ENCODE results near the gene TLR6. TPM values are rescaled to one million over a fixed set of nuclear protein-coding genes. Genes with fewer than 3 reads are reported as not detected.

Gene TLR6
- total RNA-seq, 1 donor from 2014 or later = 0.48 TPM

DNA sequence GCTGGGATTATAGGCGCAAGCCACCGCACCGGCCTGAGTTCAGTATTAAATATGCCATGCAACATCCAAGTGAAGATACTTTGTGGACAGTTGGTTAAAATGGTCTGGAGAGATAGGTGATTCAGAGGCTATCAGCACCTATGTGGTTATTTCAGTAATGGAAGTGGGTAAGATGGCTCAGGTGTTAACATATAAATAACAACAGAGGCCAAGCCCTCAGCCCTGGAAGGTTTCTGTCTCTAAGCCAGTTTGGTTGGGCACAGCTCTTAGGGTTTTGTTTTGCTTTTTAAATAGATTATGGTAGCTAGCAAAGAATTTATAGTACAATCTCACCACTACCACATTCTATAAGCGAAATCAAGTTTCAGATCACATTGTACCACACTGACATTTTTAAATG, 27.6 kb upstream of the TLR6 start:
- DNase-seq (ENCODE audit: low spot score) = no peak
- Mint-ChIP-seq H3K27me3 (ENCODE audit: low read depth) (no peaks in the 10 kb centered on the region), H3K9me3 (no peaks in the 10 kb centered on the region), H3K4me1 (ENCODE audit: low read depth) (peaks cover 10% of the 10 kb centered on the region), H3K4me3 (ENCODE audit: low read depth) (no peak overlapping the region), H3K27ac (no peak overlapping the region), H3K36me3 (ENCODE audit: low read depth) (no peaks in the 10 kb centered on the region)
- intact Hi-C loops (cut with micrococcal nuclease) = no loop called here

DNA sequence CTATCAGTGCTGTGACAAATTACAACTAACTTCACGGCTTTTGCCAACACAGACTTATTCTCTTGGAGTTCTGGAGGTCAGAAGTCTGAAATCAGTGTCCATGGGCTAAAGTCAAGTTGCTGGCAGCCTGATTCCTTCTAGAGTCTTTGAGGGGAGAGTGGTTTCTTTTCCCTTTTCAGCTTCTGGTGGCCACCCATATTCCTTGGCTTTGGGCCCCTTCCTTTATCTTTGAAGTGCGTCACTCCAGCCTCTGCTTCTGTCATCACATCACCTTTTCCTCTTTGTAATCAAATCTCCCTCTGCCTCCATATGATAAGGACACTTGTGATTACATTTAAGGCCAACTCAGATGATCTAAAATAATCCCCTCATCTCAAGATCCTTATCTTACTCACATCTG, 20.0 kb upstream of the TLR6 start:
- Mint-ChIP-seq H3K27ac (no peak overlapping the region), H3K9me3 (no peaks in the 10 kb centered on the region), H3K4me1 (ENCODE audit: low read depth) (no peaks in the 10 kb centered on the region), H3K27me3 (ENCODE audit: low read depth) (peaks cover 25% of the 10 kb centered on the region), H3K4me3 (ENCODE audit: low read depth) (no peak overlapping the region), H3K36me3 (ENCODE audit: low read depth) (no peaks in the 10 kb centered on the region)
- DNase-seq (ENCODE audit: low spot score) = no peak
- intact Hi-C loops (cut with micrococcal nuclease) = no loop called here

DNA sequence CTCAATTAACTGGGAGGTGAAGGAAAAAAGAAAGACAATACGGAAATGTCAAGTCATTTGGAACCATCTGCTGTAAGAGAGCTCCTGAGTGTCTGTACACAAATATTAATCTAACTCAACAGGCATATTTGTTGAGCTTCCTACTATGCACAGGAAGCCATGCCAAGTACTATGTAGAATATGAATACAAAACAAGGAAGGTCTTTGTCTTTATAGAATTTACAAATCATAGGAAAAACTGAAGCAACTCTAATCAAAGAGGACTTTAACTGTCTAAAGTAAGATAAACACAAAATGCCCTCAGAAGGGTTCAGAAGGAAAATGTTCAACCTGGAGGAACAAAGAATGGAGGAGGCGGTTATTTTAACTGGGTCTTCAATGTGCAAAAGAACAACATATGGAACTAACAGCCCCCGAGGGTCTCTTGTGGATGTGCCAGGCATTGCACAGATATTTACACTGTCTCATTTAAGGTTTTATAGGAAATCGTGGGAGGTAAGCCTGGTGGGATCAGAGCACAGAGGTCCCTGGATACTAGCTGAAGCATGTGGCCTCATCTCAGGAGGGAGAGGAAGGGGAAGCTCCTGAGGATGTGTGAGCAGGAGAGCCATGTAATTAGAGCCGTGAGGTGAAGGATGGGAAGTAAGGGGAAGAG, 16.8 kb upstream of the TLR6 start:
- Mint-ChIP-seq H3K27ac (no peak overlapping the region), H3K4me3 (ENCODE audit: low read depth) (no peak overlapping the region), H3K36me3 (ENCODE audit: low read depth) (no peaks in the 10 kb centered on the region), H3K27me3 (ENCODE audit: low read depth) (peaks cover 36% of the 10 kb centered on the region), H3K4me1 (ENCODE audit: low read depth) (peaks cover 4% of the 10 kb centered on the region), H3K9me3 (no peaks in the 10 kb centered on the region)
- intact Hi-C loops (cut with micrococcal nuclease) = no loop called here
- DNase-seq (ENCODE audit: low spot score) = no peak

DNA sequence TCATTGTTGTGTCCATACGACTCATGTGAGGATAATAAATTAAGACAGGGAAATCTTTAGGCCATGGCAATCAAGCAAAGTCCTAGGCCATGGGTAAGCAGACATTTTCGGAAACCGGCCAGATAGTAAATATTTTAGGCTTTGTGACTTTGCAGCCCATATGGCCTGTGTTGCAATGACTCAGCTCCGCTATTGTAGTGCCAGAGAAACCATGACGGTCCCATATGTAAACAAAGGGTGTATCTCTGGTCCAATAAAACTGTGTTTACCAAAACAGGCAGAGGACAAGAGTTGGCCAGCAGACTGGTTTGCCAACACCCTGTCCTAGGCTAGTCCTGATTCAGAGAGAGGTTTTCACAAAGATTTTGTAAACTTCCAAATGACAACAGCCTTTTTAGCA, 16.0 kb upstream of the TLR6 start:
- no peaks in the 10 kb centered on the region for H3K36me3 Mint-ChIP-seq (ENCODE audit: low read depth)
- H3K4me3 Mint-ChIP-seq (ENCODE audit: low read depth) = no peak overlapping the region
- intact Hi-C loops (cut with micrococcal nuclease) = no loop called here
- peaks cover 38% of the 10 kb centered on the region for H3K27me3 Mint-ChIP-seq (ENCODE audit: low read depth)
- H3K27ac Mint-ChIP-seq = no peak overlapping the region
- no peaks in the 10 kb centered on the region for H3K9me3 Mint-ChIP-seq
- no peak for DNase-seq (ENCODE audit: low spot score)
- peaks cover 5% of the 10 kb centered on the region for H3K4me1 Mint-ChIP-seq (ENCODE audit: low read depth)

DNA sequence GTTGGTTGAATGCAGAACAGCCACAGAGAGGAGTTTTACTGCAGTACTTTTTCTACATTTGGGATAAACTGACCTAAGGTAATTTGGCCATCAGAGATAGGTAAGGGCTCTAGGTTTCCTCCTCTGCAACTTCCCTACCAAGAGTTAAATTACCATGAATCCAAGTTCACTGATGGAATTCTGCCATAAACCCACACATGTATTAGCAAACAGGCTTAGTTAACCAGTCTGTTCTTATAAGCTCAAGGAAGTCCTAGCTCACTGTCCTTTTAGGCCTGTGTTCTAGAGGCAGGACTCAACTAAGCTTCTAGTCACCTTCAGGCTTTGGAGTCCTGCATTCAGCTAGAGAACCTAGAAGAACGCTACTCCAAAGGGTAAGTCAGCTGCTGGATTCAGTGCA, 15.0 kb upstream of the TLR6 start:
- Mint-ChIP-seq H3K36me3 (ENCODE audit: low read depth) (no peaks in the 10 kb centered on the region), H3K4me1 (ENCODE audit: low read depth) (peaks cover 9% of the 10 kb centered on the region), H3K4me3 (ENCODE audit: low read depth) (no peak overlapping the region), H3K9me3 (no peaks in the 10 kb centered on the region), H3K27me3 (ENCODE audit: low read depth) (peaks cover 42% of the 10 kb centered on the region), H3K27ac (no peak overlapping the region)
- no peak for DNase-seq (ENCODE audit: low spot score)
- intact Hi-C loops (cut with micrococcal nuclease) = no loop called here

DNA sequence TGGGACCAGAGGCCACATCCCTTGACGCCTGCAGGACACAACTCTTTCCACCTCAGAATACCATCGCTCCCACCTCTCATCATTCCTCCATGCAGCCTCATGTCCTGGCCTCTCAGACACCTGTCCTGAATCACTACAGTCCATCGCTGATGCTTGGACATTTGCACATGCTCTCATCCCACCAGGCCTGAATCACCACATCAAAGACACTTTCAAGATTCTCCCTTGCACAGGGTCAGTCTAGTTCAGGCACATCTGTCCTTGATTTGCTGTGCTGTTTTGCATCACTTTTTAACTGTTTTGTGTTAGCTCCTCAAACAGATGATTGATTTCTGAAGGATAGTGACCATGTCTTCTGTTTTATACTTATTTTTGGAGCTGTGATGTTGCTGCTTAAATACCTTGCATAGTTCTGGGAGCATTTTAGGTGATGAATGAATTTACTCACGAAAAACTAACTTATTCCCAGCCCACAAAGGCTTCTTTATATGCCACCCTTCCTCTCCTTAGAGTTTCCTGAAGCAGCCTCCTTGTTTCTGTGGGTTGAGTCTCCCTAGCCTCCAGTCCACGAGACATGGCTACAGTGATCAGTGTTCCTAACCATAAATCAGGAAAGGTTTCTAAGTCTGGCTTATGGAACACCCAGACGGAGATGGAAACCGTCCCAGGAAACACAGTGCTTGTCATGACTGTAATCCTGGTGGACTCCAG, 13.6 kb upstream of the TLR6 start:
- Mint-ChIP-seq H3K4me1 (ENCODE audit: low read depth) (peaks cover 9% of the 10 kb centered on the region), H3K9me3 (no peaks in the 10 kb centered on the region), H3K4me3 (ENCODE audit: low read depth) (no peak overlapping the region), H3K27ac (no peak overlapping the region), H3K36me3 (ENCODE audit: low read depth) (no peaks in the 10 kb centered on the region), H3K27me3 (ENCODE audit: low read depth) (peaks cover 35% of the 10 kb centered on the region)
- intact Hi-C loops (cut with micrococcal nuclease) = no loop called here
- no peak for DNase-seq (ENCODE audit: low spot score)

DNA sequence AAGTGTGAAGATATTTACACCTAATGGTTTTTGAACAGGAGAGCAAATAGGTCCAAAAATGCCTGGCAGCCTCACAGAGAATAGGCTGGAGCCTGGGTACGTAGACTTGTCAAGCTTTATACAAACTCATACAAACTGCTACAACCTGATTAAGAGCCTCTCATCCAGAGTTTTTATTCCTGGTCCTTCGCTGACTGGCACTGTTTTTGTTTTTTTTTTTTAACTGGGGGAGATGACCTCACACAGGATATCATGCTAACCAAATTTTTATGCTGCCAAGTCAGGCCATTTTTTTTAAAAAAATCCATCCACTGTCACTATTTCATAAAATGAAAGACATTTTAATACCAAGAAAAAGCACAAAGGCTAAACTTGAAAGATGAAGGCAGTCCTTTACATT, 12.9 kb upstream of the TLR6 start:
- DNase-seq (ENCODE audit: low spot score) = no peak
- intact Hi-C loops (cut with micrococcal nuclease) = loop anchor here (10.0 kb wide), 1 partner anchor 695 kb away; no protein-coding TSS in a partner anchor
- Mint-ChIP-seq H3K4me1 (ENCODE audit: low read depth) (peaks cover 9% of the 10 kb centered on the region), H3K36me3 (ENCODE audit: low read depth) (no peaks in the 10 kb centered on the region), H3K27ac (no peak overlapping the region), H3K4me3 (ENCODE audit: low read depth) (no peak overlapping the region), H3K9me3 (no peaks in the 10 kb centered on the region), H3K27me3 (ENCODE audit: low read depth) (peaks cover 31% of the 10 kb centered on the region)

DNA sequence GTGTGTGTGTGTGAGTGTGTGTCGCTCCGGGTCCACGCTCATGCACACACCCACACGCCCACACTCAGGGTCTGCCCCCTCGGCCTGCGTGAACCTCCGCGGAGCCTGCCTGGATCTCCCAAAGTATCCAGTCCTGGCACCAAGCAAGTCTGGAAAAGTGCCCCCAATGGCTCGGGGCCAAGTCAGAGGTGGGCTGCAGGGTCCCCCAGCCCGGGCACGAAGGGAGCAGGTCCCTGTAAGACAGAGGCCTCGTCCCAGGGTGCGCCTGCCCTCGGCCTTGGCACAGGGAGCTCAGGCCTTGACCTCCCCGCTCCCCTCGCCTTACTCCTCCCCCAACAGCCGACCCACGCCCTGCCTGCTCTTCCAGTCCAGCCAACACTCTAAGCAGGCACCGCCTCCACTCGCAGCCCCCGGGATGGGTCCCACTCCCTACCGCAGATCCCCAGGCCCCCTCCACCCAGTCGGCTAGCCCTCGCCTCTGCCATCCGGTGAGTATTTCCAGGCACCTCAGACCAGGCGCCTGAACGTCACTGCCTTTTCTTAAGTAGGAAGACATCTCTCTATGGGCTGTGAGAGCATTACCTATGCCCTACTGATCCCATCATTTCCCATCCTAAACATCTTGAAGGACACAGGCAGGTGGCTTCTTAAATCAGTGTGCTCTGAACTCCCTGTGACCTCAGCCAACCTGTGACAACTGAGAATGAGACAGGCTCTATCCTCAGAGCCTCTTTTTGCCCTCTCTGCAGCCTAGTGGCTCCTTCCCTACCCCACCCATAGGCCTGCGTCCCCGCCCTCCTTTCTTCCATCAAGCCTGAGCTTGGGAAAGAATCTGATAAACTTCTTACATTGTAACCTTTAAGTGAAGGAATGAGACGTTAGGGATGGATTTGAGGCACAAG, 11.7 kb upstream of the TLR6 start:
- intact Hi-C loops (cut with micrococcal nuclease) = loop anchor here (10.0 kb wide), 1 partner anchor 694 kb away; no protein-coding TSS in a partner anchor
- H3K27ac Mint-ChIP-seq = no peak overlapping the region
- peak overlapping the region; percentile 70 for H3K4me3 Mint-ChIP-seq (ENCODE audit: low read depth)
- H3K36me3 Mint-ChIP-seq (ENCODE audit: low read depth) = no peaks in the 10 kb centered on the region
- peaks cover 9% of the 10 kb centered on the region for H3K4me1 Mint-ChIP-seq (ENCODE audit: low read depth)
- H3K9me3 Mint-ChIP-seq = no peaks in the 10 kb centered on the region
- DNase-seq (ENCODE audit: low spot score) = no peak
- peaks cover 30% of the 10 kb centered on the region for H3K27me3 Mint-ChIP-seq (ENCODE audit: low read depth)

DNA sequence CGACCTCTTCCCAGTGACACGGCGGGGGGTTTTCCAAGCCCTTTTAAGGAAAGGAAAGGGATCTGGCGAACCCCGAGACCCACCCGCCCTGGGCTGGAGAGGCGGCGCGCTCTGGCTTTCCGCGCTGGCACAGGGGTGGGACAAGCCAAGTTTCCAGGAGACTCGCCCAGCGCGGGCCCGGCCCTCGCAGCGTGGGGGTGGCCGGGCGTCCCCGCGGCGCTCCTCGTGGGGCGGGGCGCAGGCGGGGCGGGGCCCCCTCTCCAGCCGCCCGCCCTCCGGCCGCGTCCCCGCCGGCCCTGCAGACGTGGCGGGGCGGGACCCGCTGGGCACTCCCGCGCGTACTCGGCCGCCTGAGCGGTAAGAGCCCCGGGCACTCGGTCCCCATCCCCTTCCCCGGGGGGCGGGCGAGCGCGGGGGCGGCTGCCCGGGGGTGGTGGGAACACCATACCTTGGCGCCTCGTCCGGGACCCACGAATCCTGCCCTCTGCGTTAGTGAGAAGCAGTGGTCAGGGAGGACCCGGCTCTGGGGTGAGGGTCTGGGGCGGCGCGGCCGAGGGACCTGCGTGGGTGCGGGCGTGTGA, 11.0 kb upstream of the TLR6 start, which contains the start of gene FAM114A1:
Gene FAM114A1 (plus strand): TSS at position 329 of the 581 bp plus-strand sequence. CDS start 10,273 bp downstream, outside the sequence.
- Mint-ChIP-seq H3K4me3 (ENCODE audit: low read depth) (peak within 1 kb of the TSS; percentile 75), H3K4me1 (ENCODE audit: low read depth) (peaks cover 9% of the 10 kb centered on the region), H3K27ac (no peak within 1 kb of the TSS), H3K9me3 (no peaks in the 10 kb centered on the region), H3K36me3 (ENCODE audit: low read depth) (no peaks in the 10 kb centered on the region), H3K27me3 (ENCODE audit: low read depth) (peaks cover 30% of the 10 kb centered on the region)
- intact Hi-C loops (cut with micrococcal nuclease) = loop anchor here (10.0 kb wide), 1 partner anchor 693 kb away; no protein-coding TSS in a partner anchor
- DNase-seq (ENCODE audit: low spot score) = no peak

DNA sequence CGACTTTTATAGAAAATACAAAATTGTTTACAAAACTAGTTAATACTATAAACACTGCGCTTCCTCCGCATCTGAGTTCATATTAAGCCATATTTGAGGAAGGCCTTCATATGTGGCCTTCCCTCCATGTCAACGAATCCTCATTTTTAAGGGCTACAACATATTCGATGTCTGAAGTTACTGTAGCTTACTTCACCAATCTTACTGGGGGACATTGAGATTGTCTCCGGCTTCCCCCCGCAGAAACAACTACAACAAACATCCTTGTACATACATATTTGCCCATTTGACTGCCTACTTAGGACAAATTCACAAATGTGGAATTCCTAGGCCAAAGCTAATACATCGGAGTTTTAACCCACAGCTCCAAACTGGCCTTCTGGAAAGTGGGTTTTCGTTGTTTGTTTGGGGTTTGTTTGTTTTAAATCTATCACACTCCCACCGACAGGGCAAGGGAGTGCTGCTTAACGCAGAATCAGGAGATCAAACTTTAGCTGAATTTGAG, 10.4 kb upstream of the TLR6 start:
- DNase-seq (ENCODE audit: low spot score) = no peak
- intact Hi-C loops (cut with micrococcal nuclease) = loop anchor here (10.0 kb wide), 1 partner anchor 692 kb away; no protein-coding TSS in a partner anchor
- Mint-ChIP-seq H3K27ac (no peak overlapping the region), H3K4me3 (ENCODE audit: low read depth) (peak overlapping the region; percentile 75), H3K36me3 (ENCODE audit: low read depth) (no peaks in the 10 kb centered on the region), H3K27me3 (ENCODE audit: low read depth) (peaks cover 31% of the 10 kb centered on the region), H3K9me3 (no peaks in the 10 kb centered on the region), H3K4me1 (ENCODE audit: low read depth) (peaks cover 9% of the 10 kb centered on the region)

DNA sequence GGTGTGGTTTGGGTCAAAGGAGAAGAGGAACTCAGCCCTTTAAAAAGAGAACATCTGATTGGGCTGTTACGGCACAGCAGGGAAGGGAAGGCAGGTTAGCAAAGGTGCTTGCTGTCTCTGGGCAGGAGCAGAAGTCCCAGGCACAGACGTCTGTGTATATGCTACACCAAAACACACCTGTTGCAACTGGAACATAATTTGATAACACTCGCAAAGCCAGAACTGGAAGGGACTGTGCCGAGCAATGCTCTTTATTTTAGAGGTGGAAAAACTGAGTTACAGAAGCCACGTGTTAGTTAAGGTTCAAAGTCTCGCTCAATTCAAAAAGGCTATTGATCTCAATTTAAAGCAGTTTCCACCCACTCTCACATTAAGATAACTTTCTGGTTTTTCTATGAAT, 8.8 kb upstream of the TLR6 start:
- Mint-ChIP-seq H3K36me3 (ENCODE audit: low read depth) (no peaks in the 10 kb centered on the region), H3K4me1 (ENCODE audit: low read depth) (peaks cover 10% of the 10 kb centered on the region), H3K9me3 (no peaks in the 10 kb centered on the region), H3K27ac (no peak overlapping the region), H3K4me3 (ENCODE audit: low read depth) (no peak overlapping the region), H3K27me3 (ENCODE audit: low read depth) (peaks cover 38% of the 10 kb centered on the region)
- DNase-seq (ENCODE audit: low spot score) = no peak
- intact Hi-C loops (cut with micrococcal nuclease) = loop anchor here (10.0 kb wide), 1 partner anchor 691 kb away; no protein-coding TSS in a partner anchor

DNA sequence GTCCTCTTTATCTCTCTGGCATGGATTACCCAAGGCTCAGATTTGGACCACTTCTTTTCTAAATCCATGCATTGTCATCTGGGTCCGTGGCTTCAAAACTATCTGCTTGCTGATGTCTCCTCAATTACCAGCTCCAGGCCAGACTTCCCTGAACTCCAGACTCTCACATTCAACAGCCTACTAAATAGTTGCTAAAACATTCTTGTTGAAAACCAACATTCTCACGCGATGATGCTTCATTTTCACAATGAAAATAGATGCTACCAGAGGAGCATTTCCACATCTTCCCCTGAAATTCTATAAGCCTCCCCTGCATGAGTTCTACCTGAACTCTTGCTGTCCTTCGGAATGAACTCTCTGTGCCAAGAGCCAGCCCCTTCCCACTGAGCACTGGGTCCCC, 5.2 kb upstream of the TLR6 start:
- H3K27ac Mint-ChIP-seq = no peak overlapping the region
- DNase-seq (ENCODE audit: low spot score) = no peak
- no peak overlapping the region for H3K4me3 Mint-ChIP-seq (ENCODE audit: low read depth)
- no peaks in the 10 kb centered on the region for H3K36me3 Mint-ChIP-seq (ENCODE audit: low read depth)
- intact Hi-C loops (cut with micrococcal nuclease) = loop anchor here (10.0 kb wide), 1 partner anchor 687 kb away; no protein-coding TSS in a partner anchor
- H3K4me1 Mint-ChIP-seq (ENCODE audit: low read depth) = peaks cover 14% of the 10 kb centered on the region
- H3K9me3 Mint-ChIP-seq = no peaks in the 10 kb centered on the region
- peaks cover 23% of the 10 kb centered on the region for H3K27me3 Mint-ChIP-seq (ENCODE audit: low read depth)

All from activated T-helper 2 cell treated with anti-CD3 and anti-CD28 coated beads, Interferon-gamma antibody, Interleukin-2, Interleukin-4, amounts not matched to agents 10 μg/mL and 5 μg/mL and 100 μg/mL, durations not matched to agents 14 hours and 24 hours and 36 hours (primary cell).